ENCODE measurements around the gene COL5A3. TPM values are rescaled to one million over a fixed set of nuclear protein-coding genes. Genes with fewer than 3 reads are reported as not detected.

COL5A3 gene
- total RNA-seq, 2 experiments from 2014 or later, result 4.4 to 5.2 TPM

- Mint-ChIP-seq H3K36me3 (ENCODE audit: low read depth) (no peaks in the 10 kb centered on the region), H3K27ac (no peak overlapping the region)
- POLR2A ChIA-PET, result no interaction called here
Measured at GRCh38 chr19:10019246-10019645, 8.9 kb upstream of the COL5A3 start.

GRCh38 chr19:10018786-10019185 is 8.5 kb upstream of the COL5A3 start:
- no peaks in the 10 kb centered on the region for H3K4me1 Mint-ChIP-seq (ENCODE audit: low read depth)
- H3K27me3 Mint-ChIP-seq, result peaks cover 9% of the 10 kb centered on the region
- no peaks in the 10 kb centered on the region for H3K9me3 Mint-ChIP-seq
- no peaks in the 10 kb centered on the region for H3K36me3 Mint-ChIP-seq (ENCODE audit: low read depth)
- H3K36me3 ChIP-seq (ENCODE audit: insufficient read depth, low read length), result no peaks in the 10 kb centered on the region
- peaks cover 3 to 4% of the 10 kb centered on the region in 2 experiments for H3K27me3 ChIP-seq (ENCODE audit: control insufficient read depth in 1 of 2, insufficient read depth in 2 of 2, low read length in 2 of 2)
- H3K4me3 ChIP-seq (ENCODE audit: low read length), result no peak overlapping the region
- CTCF ChIA-PET, result interaction anchor here (1.8 kb wide), 1 partner anchor 9 kb away, joined by 4 read pairs; no protein-coding TSS in a partner anchor
- intact Hi-C loops (cut with DNase I, micrococcal nuclease), result no loop called here
- H3K27ac Mint-ChIP-seq, result no peak overlapping the region
- ATAC-seq (ENCODE audit: poor library complexity), result no peak
- H3K4me1 ChIP-seq (ENCODE audit: insufficient read depth, low read length), result no peaks in the 10 kb centered on the region
- DNase-seq, result no peak
- no peak overlapping the region for H3K27ac ChIP-seq (ENCODE audit: low read depth in 1 of 2, low read length in 2 of 2)
- no peak for TF ChIP-seq CTCF (IDR thresholded peaks at IDR 0.05)
- no peak overlapping the region for H3K4me3 Mint-ChIP-seq
- no peaks in the 10 kb centered on the region for H3K9me3 ChIP-seq (ENCODE audit: control insufficient read depth in 1 of 2, insufficient read depth in 1 of 2, low read length in 2 of 2)
- POLR2A ChIA-PET, result no interaction called here

More at GRCh38 chr19:10019246-10019645, 8.9 kb upstream of the COL5A3 start:
- CTCF ChIA-PET, result interaction anchor here (1.8 kb wide), 1 partner anchor 8 kb away, joined by 4 read pairs; no protein-coding TSS in a partner anchor
- no peak for TF ChIP-seq CTCF (IDR thresholded peaks at IDR 0.05)
- intact Hi-C loops (cut with DNase I, micrococcal nuclease), result no loop called here
- no peak for ATAC-seq (ENCODE audit: poor library complexity)
- Mint-ChIP-seq H3K4me1 (ENCODE audit: low read depth) (no peaks in the 10 kb centered on the region), H3K27me3 (peaks cover 5% of the 10 kb centered on the region), H3K4me3 (no peak overlapping the region), H3K9me3 (no peaks in the 10 kb centered on the region)
- Histone ChIP-seq H3K27me3 (ENCODE audit: control insufficient read depth in 1 of 2, insufficient read depth in 2 of 2, low read length in 2 of 2) (no peaks in the 10 kb centered on the region), H3K4me1 (ENCODE audit: insufficient read depth, low read length) (no peaks in the 10 kb centered on the region), H3K4me3 (ENCODE audit: low read length) (no peak overlapping the region), H3K27ac (ENCODE audit: low read depth in 1 of 2, low read length in 2 of 2) (no peak overlapping the region), H3K36me3 (ENCODE audit: insufficient read depth, low read length) (no peaks in the 10 kb centered on the region), H3K9me3 (ENCODE audit: control insufficient read depth in 1 of 2, insufficient read depth in 1 of 2, low read length in 2 of 2) (no peaks in the 10 kb centered on the region)
- no peak for DNase-seq

GRCh38 chr19:10018263-10018662 is 8.0 kb upstream of the COL5A3 start:
- CTCF ChIA-PET, result interaction anchor here (1.8 kb wide), 1 partner anchor 9 kb away, joined by 4 read pairs; no protein-coding TSS in a partner anchor
- ATAC-seq (ENCODE audit: poor library complexity), result no peak
- no peak for TF ChIP-seq CTCF (IDR thresholded peaks at IDR 0.05)
- H3K4me1 ChIP-seq (ENCODE audit: insufficient read depth, low read length), result no peaks in the 10 kb centered on the region
- no peak overlapping the region for H3K27ac ChIP-seq (ENCODE audit: low read depth in 1 of 2, low read length in 2 of 2)
- H3K9me3 Mint-ChIP-seq, result no peaks in the 10 kb centered on the region
- H3K9me3 ChIP-seq (ENCODE audit: control insufficient read depth in 1 of 2, insufficient read depth in 1 of 2, low read length in 2 of 2), result no peaks in the 10 kb centered on the region
- no peaks in the 10 kb centered on the region for H3K36me3 ChIP-seq (ENCODE audit: insufficient read depth, low read length)
- H3K4me3 Mint-ChIP-seq, result no peak overlapping the region
- no peak for DNase-seq
- intact Hi-C loops (cut with DNase I, micrococcal nuclease), result no loop called here
- POLR2A ChIA-PET, result no interaction called here
- no peak overlapping the region for H3K27ac Mint-ChIP-seq
- no peaks in the 10 kb centered on the region for H3K4me1 Mint-ChIP-seq (ENCODE audit: low read depth)
- peaks cover 3 to 5% of the 10 kb centered on the region in 2 experiments for H3K27me3 ChIP-seq (ENCODE audit: control insufficient read depth in 1 of 2, insufficient read depth in 2 of 2, low read length in 2 of 2)
- H3K27me3 Mint-ChIP-seq, result peaks cover 14% of the 10 kb centered on the region
- no peak overlapping the region for H3K4me3 ChIP-seq (ENCODE audit: low read length)
- H3K36me3 Mint-ChIP-seq (ENCODE audit: low read depth), result no peaks in the 10 kb centered on the region

Data from CD4-positive, alpha-beta T cell (primary cell).